Stimulated activated CD8-positive, alpha-beta memory T cell treated with anti-CD3 and anti-CD28 coated beads, Interleukin-12 subunit alpha, Interleukin-12 subunit beta, amount 100 ng/mL, for 24 hours (primary cell): ENCODE results near the gene ILRUN.
"Not testable (repeated sequence)": the region's sequence is repeated elsewhere in the genome, so short reads cannot be mapped to it uniquely, and the experiment has no call there.

Experiments
- DNase-seq: peaks from one replicate; pipeline ENCODE4 v3.0.0-alpha.2; 2020; ENCODE audit errors: extremely low read depth

The ILRUN gene

DNA sequence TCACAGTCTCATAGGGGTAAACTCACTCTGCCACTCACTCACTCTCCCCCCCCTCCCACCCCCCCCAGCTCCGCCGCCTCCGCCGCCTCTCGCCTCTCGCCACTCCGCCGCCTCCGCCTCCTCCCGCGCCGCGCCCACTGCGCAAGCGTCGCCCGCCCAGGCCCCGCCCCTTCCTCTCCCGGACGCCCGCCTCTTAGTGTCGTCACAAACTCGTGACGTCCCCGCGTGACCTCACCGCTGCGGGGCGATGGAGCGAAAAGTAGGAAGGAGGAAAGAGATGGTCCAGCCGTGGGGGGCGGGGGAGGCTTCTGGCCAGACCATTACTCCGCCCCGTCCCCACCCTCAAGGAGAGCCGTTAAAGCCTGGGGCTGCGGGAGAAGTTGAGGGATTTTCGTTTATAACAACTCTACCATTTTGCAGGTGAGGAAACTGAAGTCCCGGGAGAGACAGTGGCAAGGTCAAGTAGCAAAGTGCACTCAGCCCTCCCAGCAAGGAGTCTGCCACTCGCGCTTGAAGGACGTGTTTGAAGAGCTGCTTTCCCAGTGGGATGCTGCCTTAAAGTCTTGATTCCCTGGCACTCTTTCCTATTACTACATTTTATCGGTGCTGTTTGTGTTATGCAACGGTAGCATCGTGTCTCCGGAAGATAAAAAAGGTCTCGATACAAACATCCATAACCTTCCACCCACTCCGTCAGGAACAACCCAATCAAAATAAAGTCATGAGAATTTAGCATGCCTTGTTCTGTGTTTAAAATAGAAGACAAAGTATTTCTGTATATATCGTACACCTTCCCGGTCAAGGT, at the start of gene ILRUN:
Gene ILRUN (minus strand): TSS at position 29 of the 805 bp plus-strand sequence. CDS start 164 bp downstream, outside the sequence.
- DNase-seq = peak; percentile 92

DNA sequence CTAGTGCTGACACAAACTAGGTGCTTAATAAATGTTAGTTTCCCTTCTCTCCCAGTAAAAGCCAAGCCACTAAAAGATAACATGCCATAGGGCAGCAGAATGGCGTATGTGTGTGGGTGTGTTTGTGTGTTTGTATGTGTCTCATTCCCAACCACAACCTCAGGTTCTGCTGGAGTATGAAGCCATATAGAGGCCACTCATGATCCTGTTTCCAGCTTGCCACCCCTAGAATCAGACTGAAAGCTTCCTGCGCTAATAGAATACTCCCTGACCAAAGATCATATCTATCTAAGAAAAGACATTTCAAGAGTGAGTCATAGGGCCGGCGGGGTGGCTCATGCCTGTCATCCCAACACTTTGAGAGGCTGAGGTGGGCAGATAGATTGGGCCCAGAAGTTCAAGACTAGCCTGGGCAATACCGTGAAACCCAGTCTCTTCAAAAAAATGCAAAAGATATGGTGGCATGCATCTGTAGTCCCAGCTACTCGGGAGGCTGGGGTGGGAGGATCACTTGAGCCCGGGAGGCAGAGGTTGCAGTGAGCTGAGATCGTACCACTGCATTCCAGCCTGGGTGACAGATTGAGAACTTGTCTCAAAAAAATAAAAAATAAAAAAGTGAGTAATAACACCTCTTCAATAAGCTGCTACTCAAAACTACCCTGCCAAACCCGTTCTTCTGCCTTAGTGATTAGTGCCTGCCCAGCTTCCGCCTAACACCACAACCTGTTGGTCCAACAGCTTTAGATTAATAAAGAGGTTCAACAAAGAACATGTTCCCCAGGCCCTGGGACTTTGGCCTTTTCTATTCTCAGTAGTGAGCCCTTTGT, 48.9 kb upstream of the ILRUN start:
- no peak for DNase-seq

DNA sequence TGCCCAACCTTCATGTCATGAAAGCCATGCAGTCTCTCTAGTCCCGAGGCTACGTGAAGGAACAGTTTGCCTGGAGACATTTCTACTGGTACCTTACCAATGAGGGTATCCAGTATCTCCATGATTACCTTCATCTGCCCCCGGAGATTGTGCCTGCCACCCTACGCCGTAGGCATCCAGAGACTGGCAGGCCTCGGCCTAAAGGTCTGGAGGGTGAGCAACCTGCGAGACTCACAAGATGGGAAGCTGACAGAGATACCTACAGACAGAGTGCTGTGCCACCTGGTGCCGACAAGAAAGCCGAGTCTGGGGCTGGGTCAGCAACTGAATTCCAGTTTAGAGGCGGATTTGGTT, 47.7 kb upstream of the ILRUN start:
- DNase-seq = not testable (repeated sequence)

- no peak for DNase-seq
Measured at GRCh38 chr6:34743625-34744293, 47.2 kb upstream of the ILRUN start.

GRCh38 chr6:34742094-34742493, 45.5 kb upstream of the ILRUN start:
- no peak for DNase-seq

GRCh38 chr6:34736823-34737222, 40.3 kb upstream of the ILRUN start:
- no peak for DNase-seq

- no peak for DNase-seq
Measured at GRCh38 chr6:34731393-34732060, 35.0 kb upstream of the ILRUN start.

DNA sequence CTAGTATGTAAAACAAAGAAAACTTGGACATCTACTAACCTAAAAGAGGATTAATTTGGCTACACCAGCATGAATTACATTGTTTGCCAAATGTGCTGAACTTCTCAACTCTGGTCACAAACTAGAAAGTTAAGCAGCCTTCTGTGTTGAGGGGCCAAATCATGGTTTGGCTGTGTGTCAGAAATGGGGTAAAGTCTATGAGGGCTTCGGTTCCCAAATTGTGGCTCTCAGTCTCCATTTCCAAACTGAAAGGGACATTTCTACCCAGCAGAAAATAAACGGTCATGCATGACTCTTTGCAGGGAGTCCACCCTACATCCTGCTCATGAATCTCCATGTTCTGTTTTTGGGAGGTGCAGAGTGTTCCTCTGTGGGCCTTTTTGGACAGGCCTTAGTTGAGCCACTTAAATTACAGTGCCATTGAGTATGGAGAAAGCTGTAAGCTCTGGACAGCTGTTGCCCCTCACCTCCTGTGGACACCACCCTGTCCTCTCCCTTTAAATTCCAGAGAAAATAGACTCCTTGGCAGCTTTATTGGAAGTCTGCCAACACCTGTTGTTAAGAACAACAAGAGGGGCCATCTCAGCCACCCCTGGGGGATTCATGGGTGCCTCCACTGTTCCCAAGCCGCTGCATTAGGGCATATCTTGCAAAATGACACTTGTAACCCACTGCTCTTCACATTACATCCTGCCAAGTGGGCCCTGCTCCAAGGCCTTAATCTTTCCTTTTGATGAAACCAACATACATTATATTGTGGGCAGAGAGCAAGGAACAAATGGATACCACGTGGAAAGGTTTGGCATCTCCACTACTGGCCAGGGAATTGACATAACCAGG, 33.3 kb upstream of the ILRUN start:
- DNase-seq = no peak

DNA sequence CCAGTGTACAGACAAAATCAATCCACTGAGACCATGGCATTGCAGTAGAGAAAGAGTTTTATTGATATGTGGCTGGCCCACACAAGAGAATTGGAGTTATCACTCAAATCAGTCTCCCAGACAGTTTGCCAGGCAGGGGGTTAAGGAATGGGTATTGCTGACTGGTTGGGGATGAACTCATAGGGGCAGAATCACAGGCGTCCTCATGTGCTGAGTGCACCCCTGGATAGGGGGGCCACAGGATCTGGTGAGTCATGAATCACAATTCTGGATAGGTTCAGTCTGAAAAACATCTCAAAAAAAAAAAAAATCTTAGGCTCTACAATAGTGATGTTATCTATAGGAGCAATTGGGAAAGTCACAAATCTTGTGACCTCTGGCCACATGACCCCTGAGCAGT, 29.5 kb upstream of the ILRUN start:
- no peak for DNase-seq

GRCh38 chr6:34723203-34723602, 26.6 kb upstream of the ILRUN start:
- DNase-seq = no peak

- DNase-seq = no peak
Measured at GRCh38 chr6:34722451-34722850, 25.9 kb upstream of the ILRUN start.

DNA sequence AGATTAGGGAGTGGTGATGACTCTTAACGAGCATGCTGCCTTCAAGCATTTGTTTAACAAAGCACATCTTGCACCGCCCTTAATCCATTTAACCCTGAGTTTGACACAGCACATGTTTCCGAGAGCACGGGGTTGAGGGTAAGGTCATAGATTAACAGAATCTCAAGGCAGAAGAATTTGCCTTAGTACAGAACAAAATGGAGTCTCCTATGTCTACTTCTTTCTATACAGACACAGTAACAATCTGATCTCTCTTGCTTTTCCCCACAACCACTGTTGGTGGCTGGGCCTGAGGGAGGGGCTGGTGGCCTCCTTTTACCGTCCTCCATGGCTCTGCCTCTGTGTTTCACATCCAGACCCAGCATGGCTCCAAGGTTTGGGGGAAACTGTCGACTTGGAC, 23.6 kb upstream of the ILRUN start:
- DNase-seq = not testable (repeated sequence)

- not testable (repeated sequence) for DNase-seq
Measured at GRCh38 chr6:34719646-34720045, 23.1 kb upstream of the ILRUN start.

GRCh38 chr6:34718976-34719375, 22.4 kb upstream of the ILRUN start:
- DNase-seq = no peak

GRCh38 chr6:34717466-34717865, 20.9 kb upstream of the ILRUN start:
- DNase-seq = no peak

- no peak for DNase-seq
Measured at GRCh38 chr6:34714663-34715062, 18.1 kb upstream of the ILRUN start.

GRCh38 chr6:34712881-34713280, 16.3 kb upstream of the ILRUN start:
- DNase-seq = not testable (repeated sequence)

DNA sequence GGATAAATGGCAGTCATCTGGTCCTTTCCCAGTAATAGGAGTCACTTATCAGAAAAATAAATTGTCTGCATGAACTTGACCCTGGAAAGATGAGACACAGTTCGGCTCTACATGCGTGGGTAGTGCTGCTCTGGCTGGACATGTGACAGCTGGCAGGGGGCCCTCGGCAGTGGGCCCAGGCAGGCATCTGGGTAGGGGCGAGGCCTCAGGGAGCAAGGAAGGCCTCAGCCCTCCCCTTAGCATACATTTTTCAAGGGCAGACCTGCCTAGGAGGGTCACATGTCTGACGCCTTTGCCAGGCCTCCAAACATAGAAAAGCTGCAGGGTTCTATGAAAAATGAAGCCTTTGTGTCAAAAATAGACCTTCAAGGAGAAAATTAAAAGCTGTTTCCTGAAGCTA, 12.8 kb upstream of the ILRUN start:
- no peak for DNase-seq

DNA sequence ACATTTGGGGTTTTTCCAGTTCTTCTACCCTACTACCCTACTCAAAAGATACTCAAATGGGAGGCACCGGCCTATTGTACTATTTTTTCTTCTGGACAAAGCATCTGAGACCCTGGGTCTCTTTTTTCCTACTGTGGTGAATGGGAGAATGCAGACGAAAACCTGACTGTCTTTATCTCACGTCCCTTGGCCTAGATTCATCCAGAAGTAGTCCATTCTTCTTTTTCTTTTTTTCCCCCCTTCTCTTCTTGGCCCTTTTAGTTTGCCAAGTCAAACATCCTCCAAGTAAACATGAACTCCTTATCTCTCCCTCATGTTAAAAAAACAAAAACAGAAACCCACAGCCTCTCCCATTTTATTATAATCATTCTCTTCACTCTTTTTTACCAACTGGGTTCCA, 8.7 kb upstream of the ILRUN start:
- no peak for DNase-seq

DNA sequence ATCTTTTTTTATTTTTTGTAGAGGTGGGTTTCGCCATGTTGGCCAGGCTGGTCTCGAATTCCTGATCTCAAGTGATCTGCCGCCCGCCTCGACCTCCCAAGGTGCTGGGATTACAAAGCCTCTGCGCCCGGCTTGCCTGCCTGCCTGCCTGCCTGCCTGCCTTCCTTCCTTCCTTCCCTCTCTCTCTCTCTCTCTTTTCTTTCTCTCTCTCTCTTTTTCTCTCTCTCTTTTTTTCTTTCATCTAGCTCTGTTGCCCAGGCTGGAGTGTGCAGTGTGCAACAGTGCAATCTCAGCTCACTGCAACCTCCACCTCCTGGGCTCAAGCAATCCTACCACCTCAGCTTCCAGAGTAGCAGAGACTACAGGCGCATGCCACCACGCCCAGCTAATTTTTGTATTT, 4.6 kb upstream of the ILRUN start:
- no peak for DNase-seq
